C4-2B (cell line): Measurements from ENCODE around the gene TNRC18.

ENCODE experiments used
- H3K27ac ChIP-seq: fragments of 450-650 bp; 2 replicates; pipeline ENCODE4 v1.5.1; 2017
- CTCF ChIP-seq: fragments of 450-650 bp; conservative IDR thresholded peaks from 2 replicates; pipeline ENCODE4 v1.5.1; 2017; ENCODE audit warnings: mild to moderate bottlenecking
- ZFX ChIP-seq: fragments of 450-650 bp; IDR thresholded peaks from 2 replicates; pipeline ENCODE4 v1.6.1; 2017

The TNRC18 gene

DNA sequence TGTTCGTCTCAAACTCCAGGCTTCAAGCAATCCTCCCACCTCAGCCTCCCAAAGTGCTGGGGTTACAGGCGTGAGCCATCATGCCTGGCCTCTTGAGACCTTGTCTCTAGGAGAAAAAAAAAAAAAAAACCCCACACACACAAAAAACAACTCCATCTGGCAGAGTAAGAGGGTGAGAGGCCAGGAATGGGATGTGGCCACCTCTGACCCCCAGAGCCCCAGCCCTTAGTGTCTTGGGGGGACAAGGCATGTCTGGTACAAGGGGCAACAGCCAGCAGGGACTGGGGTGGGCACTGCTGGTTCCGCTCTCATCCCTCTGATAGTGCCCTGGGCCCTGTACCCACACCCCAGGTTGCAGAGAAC is 15.6 kb upstream of the TNRC18 start:
- H3K27ac ChIP-seq = no peak overlapping the region
- no peak for TF ChIP-seq ZFX

DNA sequence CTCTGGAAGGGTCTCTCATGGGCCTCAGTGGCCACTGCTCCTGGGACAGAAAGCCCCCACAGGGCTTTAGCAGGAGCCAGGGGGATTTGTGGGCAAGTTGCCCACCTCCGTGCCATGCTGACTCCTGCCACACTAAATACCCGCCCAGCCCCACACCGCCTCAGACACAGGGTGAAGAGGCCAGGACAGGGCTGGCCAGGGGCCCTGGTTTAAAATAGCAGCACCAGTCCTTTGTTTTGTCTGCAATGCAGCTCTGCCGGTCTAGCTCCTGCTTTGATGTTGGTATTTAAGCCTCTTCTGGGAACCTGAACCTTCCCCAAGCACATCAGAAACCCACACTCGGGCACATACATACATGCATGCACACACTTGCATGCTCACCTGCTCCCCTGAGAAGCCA is 14.4 kb upstream of the TNRC18 start:
- H3K27ac ChIP-seq = no peak overlapping the region
- TF ChIP-seq ZFX (no peak), CTCF (no peak)

DNA sequence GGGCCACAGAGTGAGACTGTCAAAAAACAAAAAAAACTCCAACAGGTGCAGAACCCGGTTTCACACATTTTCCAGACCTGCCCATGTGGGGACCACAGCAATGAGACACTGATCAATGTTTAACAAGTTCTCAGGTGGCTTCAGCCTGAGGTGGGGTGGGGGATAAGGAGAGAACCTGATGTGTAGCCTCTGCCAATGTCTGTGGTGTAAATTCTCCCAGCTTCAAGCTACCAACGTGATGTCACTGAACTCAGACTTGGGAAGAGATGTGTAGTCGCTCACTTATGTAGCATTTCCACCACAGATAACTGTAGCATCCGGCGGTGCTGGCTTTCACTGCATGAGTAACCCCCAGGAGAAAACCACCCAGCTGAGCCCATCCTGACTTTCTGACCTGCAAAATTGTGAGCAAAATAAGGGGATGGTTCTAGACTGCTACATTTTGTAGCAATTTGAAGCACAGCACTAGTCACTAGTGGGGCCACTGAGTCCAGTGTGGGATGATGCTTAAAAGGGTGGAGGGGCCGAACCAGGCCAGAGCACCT is 13.8 kb upstream of the TNRC18 start:
- H3K27ac ChIP-seq = no peak overlapping the region

GRCh38 chr7:5436003-5436678 is 12.5 kb upstream of the TNRC18 start:
- H3K27ac ChIP-seq = no peak overlapping the region
- TF ChIP-seq CTCF = no peak
- no peak for TF ChIP-seq ZFX

More for the DNA sequence above, 13.8 kb upstream of the TNRC18 start:
- no peak for TF ChIP-seq CTCF
- TF ChIP-seq ZFX = no peak

GRCh38 chr7:5435291-5436002 is 11.8 kb upstream of the TNRC18 start:
- TF ChIP-seq ZFX (no peak), CTCF (no peak)
- no peak overlapping the region for H3K27ac ChIP-seq

GRCh38 chr7:5433181-5433580 is 9.5 kb upstream of the TNRC18 start:
- no peak for TF ChIP-seq CTCF
- TF ChIP-seq ZFX = no peak
- H3K27ac ChIP-seq = no peak overlapping the region

DNA sequence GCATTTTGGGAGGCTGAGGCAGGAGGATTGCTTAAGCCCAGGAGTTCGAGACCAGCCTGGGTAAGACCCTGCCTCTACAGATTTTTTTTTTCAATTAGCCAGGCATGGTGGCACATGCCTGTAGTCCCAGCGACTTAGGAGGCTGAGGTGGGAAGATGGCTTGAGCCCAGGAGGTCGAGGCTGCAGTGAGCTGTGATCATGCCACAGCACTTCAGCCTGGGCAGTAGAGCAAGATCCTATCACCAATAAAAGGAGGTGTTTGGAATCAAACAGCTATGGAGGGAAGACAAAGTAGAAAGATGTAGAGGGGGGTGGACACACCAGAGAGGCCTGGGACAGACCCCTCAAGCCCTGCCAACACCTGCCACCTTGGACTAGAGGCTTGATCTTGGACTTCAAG is 9.1 kb upstream of the TNRC18 start:
- no peak for TF ChIP-seq CTCF
- TF ChIP-seq ZFX = no peak
- no peak overlapping the region for H3K27ac ChIP-seq
